Measurements from ENCODE around the gene DLGAP3. TPM values are rescaled to one million over a fixed set of nuclear protein-coding genes. Genes with fewer than 3 reads are reported as not detected.

Gene DLGAP3
- total RNA-seq (2022; extraction: Qiagen RNA extraction; ENCODE audit: low read depth), result 0.17 to 0.25 TPM (median 0.19 TPM) in 5 replicates

GRCh38 chr1:34929497-34929852 lies at the start of gene DLGAP3:
Gene DLGAP3, minus strand, starts transcription at chr1:34929650. Its CDS starts 24,267 bp downstream, at chr1:34905383.

GRCh38 chr1:34859446-34860200 lies 69.8 kb downstream of the DLGAP3 start, which contains the start of gene SMIM12:
Gene SMIM12, minus strand, starts transcription at chr1:34859749. Its CDS starts 3,772 bp downstream, at chr1:34855977.

Other genes starting within 250 kb of the DLGAP3 start
- 0.07 TPM in 1 of 5 replicates, not detected in the others for gene GJB5, start 174.6 kb downstream of the DLGAP3 start, total RNA-seq (2022; extraction: Qiagen RNA extraction; ENCODE audit: low read depth)
- gene GJB4, start 169.9 kb downstream of the DLGAP3 start, total RNA-seq (2022; extraction: Qiagen RNA extraction; ENCODE audit: low read depth), result 0.07 to 0.13 TPM (median 0.13 TPM) in 3 of 5 replicates, not detected in the others
- 3.6 to 9.0 TPM (median 6.3 TPM) in 5 replicates for gene GJB3, start 148.4 kb downstream of the DLGAP3 start, total RNA-seq (2022; extraction: Qiagen RNA extraction; ENCODE audit: low read depth)
- not detected in 5 replicates for gene GJA4, start 136.7 kb downstream of the DLGAP3 start, total RNA-seq (2022; extraction: Qiagen RNA extraction; ENCODE audit: low read depth)
- 44.4 to 55.5 TPM (median 54.0 TPM) in 5 replicates for gene SMIM12, start 69.9 kb downstream of the DLGAP3 start, total RNA-seq (2022; extraction: Qiagen RNA extraction; ENCODE audit: low read depth)
- gene TMEM35B, start 55.7 kb upstream of the DLGAP3 start, total RNA-seq (2022; extraction: Qiagen RNA extraction; ENCODE audit: low read depth), result 13.9 to 18.8 TPM (median 15.4 TPM) in 5 replicates
- 1.5 to 5.6 TPM (median 5.0 TPM) in 5 replicates for gene ZMYM6, start 102.3 kb upstream of the DLGAP3 start, total RNA-seq (2022; extraction: Qiagen RNA extraction; ENCODE audit: low read depth)
- 2.6 to 8.3 TPM (median 5.8 TPM) in 5 replicates for gene ZMYM1, start 149.7 kb upstream of the DLGAP3 start, total RNA-seq (2022; extraction: Qiagen RNA extraction; ENCODE audit: low read depth)